IMR-90 (cell line): ENCODE measurements around the gene MOB1B. TPM values are rescaled to one million over a fixed set of nuclear protein-coding genes. Genes with fewer than 3 reads are reported as not detected.

Experiments
- ATAC-seq: fragments of 200-7000 bp; cut with Tn5 transposase; 2 replicates; pipeline ENCODE4 v1.9.1; 2020; ENCODE audit warnings: low read depth, mild to moderate bottlenecking, moderate library complexity
- BruUV-seq: library from RNA; stranded (reverse); fragments of 400-500 nt; replicated peaks from 2 replicates; lab custom pipeline; 2021; lab: Mats Ljungman, UMichigan
- CTCF ChIA-PET: fragments of 300-600 bp; formaldehyde crosslinking; extraction: SDS; loops from one replicate; lab custom pipeline; 2021; ENCODE audit warnings: antibody characterized with exemption; lab: Yijun Ruan, JAX
- POLR2A ChIA-PET: fragments of 300-600 bp; sonication (Branson Sonifier 250); formaldehyde crosslinking; loops from one replicate; lab custom pipeline; 2022; ENCODE audit warnings: antibody characterized with exemption; ENCODE audit not compliant: unreplicated experiment; lab: Charles Lee
- DNase-seq: peaks from one replicate; pipeline ENCODE4 v3.0.0; 2013
- H2AFZ ChIP-seq: replicated peaks from 2 replicates; pipeline ENCODE3; 2013; ENCODE audit warnings: low read length, mild to moderate bottlenecking; ENCODE audit not compliant: poor library complexity
- H2AK5ac ChIP-seq: 2 replicates; pipeline ENCODE4 v1.6.1; 2013; ENCODE audit warnings: low read depth, low read length, inconsistent platforms
- H2AK9ac ChIP-seq: replicated peaks from 2 replicates; pipeline ENCODE3; 2013; ENCODE audit warnings: mild to moderate bottlenecking, low read depth, low read length, moderate library complexity; ENCODE audit not compliant: poor library complexity
- H2BK120ac ChIP-seq: 2 replicates; pipeline ENCODE4 v1.6.1; 2013; ENCODE audit warnings: low read depth, low read length, inconsistent platforms
- H2BK15ac ChIP-seq: 3 replicates; pipeline ENCODE4 v1.6.1; 2013; ENCODE audit warnings: low read depth, low read length, inconsistent platforms
- H2BK20ac ChIP-seq: 2 replicates; pipeline ENCODE4 v1.6.1; 2013; ENCODE audit warnings: low read depth, mild to moderate bottlenecking, inconsistent platforms, low read length, moderate library complexity
- H2BK5ac ChIP-seq: 2 replicates; pipeline ENCODE4 v1.6.1; 2013; ENCODE audit warnings: mild to moderate bottlenecking, low read depth, low read length, inconsistent platforms; ENCODE audit not compliant: poor library complexity, severe bottlenecking
- H3K14ac ChIP-seq: replicated peaks from 2 replicates; pipeline ENCODE4 v1.6.1; 2013; ENCODE audit warnings: low read depth, low read length, inconsistent platforms
- H3K18ac ChIP-seq: 2 replicates; pipeline ENCODE4 v1.6.1; 2013; ENCODE audit warnings: low read depth, low read length, control low read depth
- H3K23ac ChIP-seq: 2 replicates; pipeline ENCODE4 v1.6.1; 2013; ENCODE audit warnings: low read depth, low read length, inconsistent platforms
- H3K27ac ChIP-seq: 2 replicates; pipeline ENCODE4 v1.5.1; 2013; ENCODE audit warnings: mild to moderate bottlenecking, control low read depth, low read length; ENCODE audit not compliant: insufficient read depth
- H3K27me3 ChIP-seq: 2 replicates; pipeline ENCODE4 v1.6.1; 2013; ENCODE audit warnings: low read length; ENCODE audit not compliant: control insufficient read depth, insufficient read depth
- H3K36me3 ChIP-seq: 2 replicates; pipeline ENCODE4 v1.6.1; 2013; ENCODE audit warnings: low read length, mixed read lengths; ENCODE audit not compliant: control insufficient read depth, insufficient read depth
- H3K4ac ChIP-seq: 2 replicates; pipeline ENCODE4 v1.6.1; 2013; ENCODE audit warnings: low read depth, low read length, inconsistent platforms
- H3K4me1 ChIP-seq: 2 replicates; pipeline ENCODE4 v1.6.1; 2013; ENCODE audit warnings: low read length, mixed read lengths; ENCODE audit not compliant: control insufficient read depth, insufficient read depth
- H3K4me2 ChIP-seq: 2 replicates; pipeline ENCODE4 v1.6.1; 2013; ENCODE audit warnings: low read depth, mild to moderate bottlenecking, control low read depth, low read length, moderate library complexity
- H3K4me3 ChIP-seq: 2 replicates; pipeline ENCODE4 v1.5.1; 2013; ENCODE audit warnings: low read depth, mild to moderate bottlenecking, control low read depth, low read length, moderate library complexity; ENCODE audit not compliant: insufficient read depth
- H3K56ac ChIP-seq: 2 replicates; pipeline ENCODE4 v1.6.1; 2013; ENCODE audit warnings: low read length, inconsistent platforms; ENCODE audit not compliant: insufficient read depth; ENCODE audit errors: extremely low read depth
- H3K79me1 ChIP-seq, 2 experiments: 2 replicates each; pipeline ENCODE4 v1.6.1; 2013; ENCODE audit warnings: low read length in 2 of 2, inconsistent platforms in 1 of 2, low read depth in 1 of 2
- H3K9ac ChIP-seq: 2 replicates; pipeline ENCODE4 v1.6.1; 2013; ENCODE audit warnings: low read depth, low read length, control low read depth
- H3K9me1 ChIP-seq: 2 replicates; pipeline ENCODE4 v1.6.1; 2013; ENCODE audit warnings: low read length, inconsistent platforms; ENCODE audit not compliant: insufficient read depth
- H3K9me3 ChIP-seq: 2 replicates; pipeline ENCODE4 v1.6.1; 2013; ENCODE audit warnings: low read length; ENCODE audit not compliant: control insufficient read depth, insufficient read depth
- H4K20me1 ChIP-seq: 2 replicates; pipeline ENCODE4 v1.6.1; 2013; ENCODE audit warnings: low read length, inconsistent platforms; ENCODE audit not compliant: insufficient read depth
- H4K5ac ChIP-seq: 2 replicates; pipeline ENCODE4 v1.6.1; 2013; ENCODE audit warnings: mild to moderate bottlenecking, low read depth, low read length, control low read depth
- H4K8ac ChIP-seq, 2 experiments: 2 replicates each; pipeline ENCODE4 v1.6.1; 2013; ENCODE audit warnings: low read depth in 2 of 2, low read length in 2 of 2, control low read depth in 1 of 2, inconsistent platforms in 1 of 2
- H4K91ac ChIP-seq: 2 replicates; pipeline ENCODE4 v1.6.1; 2013; ENCODE audit warnings: low read depth, low read length, inconsistent platforms; ENCODE audit not compliant: insufficient read depth
- BHLHE40 ChIP-seq: fragments of 150-350 bp; IDR thresholded peaks from 2 replicates; pipeline ENCODE4 v1.6.1; 2016; ENCODE audit warnings: mild to moderate bottlenecking, low read depth, low read length
- CEBPB ChIP-seq: IDR thresholded peaks from 2 replicates; pipeline ENCODE4 v1.6.1; 2012; ENCODE audit warnings: low read depth, low read length, improper control_type of control experiment
- CHD1 ChIP-seq: IDR thresholded peaks from 2 replicates; pipeline ENCODE4 v1.6.1; 2012; ENCODE audit warnings: low read depth, low read length, improper control_type of control experiment
- CTCF ChIP-seq: conservative IDR thresholded peaks from 2 replicates; pipeline ENCODE4 v1.5.1; 2012; ENCODE audit warnings: mild to moderate bottlenecking, low read depth, low read length, improper control_type of control experiment
- ELK1 ChIP-seq: fragments of 150-350 bp; IDR thresholded peaks from 2 replicates; pipeline ENCODE4 v1.6.1; 2016; ENCODE audit warnings: low read depth, mild to moderate bottlenecking, low read length, moderate library complexity, borderline replicate concordance
- FOS ChIP-seq: fragments of 150-350 bp; IDR thresholded peaks from 2 replicates; pipeline ENCODE4 v1.6.1; 2016; ENCODE audit warnings: low read depth, low read length
- MAFK ChIP-seq: IDR thresholded peaks from 2 replicates; pipeline ENCODE4 v1.6.1; 2012; ENCODE audit warnings: low read depth, low read length, improper control_type of control experiment
- MAZ ChIP-seq: IDR thresholded peaks from 2 replicates; pipeline ENCODE4 v1.6.1; 2012; ENCODE audit warnings: low read depth, mild to moderate bottlenecking, low read length, improper control_type of control experiment, moderate library complexity, borderline replicate concordance
- NFE2L2 ChIP-seq: fragments of 150-350 bp; IDR thresholded peaks from 2 replicates; pipeline ENCODE4 v1.6.1; 2016; ENCODE audit warnings: low read depth, mild to moderate bottlenecking, low read length
- POLR2A ChIP-seq: IDR thresholded peaks from 2 replicates; pipeline ENCODE4 v1.6.1; 2012; ENCODE audit warnings: mild to moderate bottlenecking, low read depth, low read length
- RAD21 ChIP-seq: IDR thresholded peaks from 2 replicates; pipeline ENCODE4 v1.6.1; 2012; ENCODE audit warnings: low read length, improper control_type of control experiment
- RCOR1 ChIP-seq: IDR thresholded peaks from 2 replicates; pipeline ENCODE4 v1.6.1; 2012; ENCODE audit warnings: mild to moderate bottlenecking, low read length, improper control_type of control experiment; ENCODE audit not compliant: insufficient replicate concordance
- RFX5 ChIP-seq: IDR thresholded peaks from 2 replicates; pipeline ENCODE4 v1.8.0; 2012; ENCODE audit warnings: low read depth, mild to moderate bottlenecking, low read length, moderate library complexity
- SMC3 ChIP-seq: fragments of 150-350 bp; IDR thresholded peaks from 2 replicates; pipeline ENCODE4 v1.6.1; 2016; ENCODE audit warnings: low read depth, mild to moderate bottlenecking, antibody characterized with exemption, low read length, moderate library complexity
- WGBS, 2 experiments: methylation state at CpG; one replicate each; pipeline versions ENCODE4 v1.1.5 to v1.1.7; 2013; ENCODE audit warnings: missing lambda C conversion rate in 2 of 2; ENCODE audit not compliant: insufficient read length in 1 of 2; ENCODE audit errors: extremely low coverage in 2 of 2; 5-methylcytosine and 5-hydroxymethylcytosine counted together
- dilution Hi-C: fragments of 300-500 bp; cut with HindIII; formaldehyde crosslinking; loops from one replicate; pipeline ENCODE4 v1.14.3; 2018; ENCODE audit warnings: low sequenced_read_pairs; ENCODE audit not compliant: unreplicated experiment
- in situ Hi-C: fragments of 300-500 bp; cut with MboI; formaldehyde crosslinking; loops from 3 replicates; pipeline ENCODE4 v1.14.3; 2019; ENCODE audit warnings: low sequenced_read_pairs, inconsistent platforms, mixed read lengths
- intact Hi-C: fragments of 100-400 bp; cut with micrococcal nuclease; formaldehyde crosslinking; loops from 2 replicates; pipeline ENCODE4 v1.10.0; 2022
- polyA plus RNA-seq, 3 experiments: library from polyadenylated mRNA; depleted of rRNA; stranded (reverse); fragments of >200 nt; gene quantifications; 2 replicates each; pipeline ENCODE4 v1.2.3, GENCODE V29; 2012; ENCODE audit warnings: low replicate concordance in 1 of 3
- total RNA-seq: library from RNA; depleted of rRNA; stranded (reverse); fragments of >200 nt; gene quantifications from 2 replicates; pipeline ENCODE4 v1.2.3, GENCODE V29; 2012
- TF ChIP-seq, protein P1 (sequence below): fragments of 150-350 bp; IDR thresholded peaks from 2 replicates; pipeline ENCODE4 v1.6.1; 2017; ENCODE audit warnings: mild to moderate bottlenecking, antibody characterized with exemption, low read length, low read depth

The MOB1B gene
- total and polyA plus RNA-seq, 2 of the 4 experiments (the other 2 are of a cell fraction) = 5.7 to 6.8 TPM

GRCh38 chr4:70932984-70933383 is 30.8 kb downstream of the MOB1B start:
- dilution Hi-C loops = no loop called here

More at GRCh38 chr4:70932984-70933383, 30.8 kb downstream of the MOB1B start:
- H2BK15ac ChIP-seq = no peak overlapping the region; the same call in 2 of the 3 replicates
- DNase-seq = no peak
- in situ Hi-C loops (no loop called here), intact Hi-C loops (no loop called here)
- H4K8ac ChIP-seq = no peak overlapping the region
- no peak overlapping the region for H2AK5ac ChIP-seq
- WGBS, 2 experiments = no CpG with 5 or more reads among the region's 2 CpGs
- H3K27ac ChIP-seq = no peak overlapping the region
- no peaks in the 10 kb centered on the region for H3K9me3 ChIP-seq
- H3K18ac ChIP-seq = no peak overlapping the region
- POLR2A ChIA-PET = no interaction called here
- no peak overlapping the region for H2AK9ac ChIP-seq
- no peak for ATAC-seq
- no peak overlapping the region for H2BK120ac ChIP-seq
- TF ChIP-seq RFX5 (no peak), CTCF (no peak), BHLHE40 (no peak), FOS (no peak), CHD1 (no peak), ELK1 (no peak), MAZ (no peak), RCOR1 (no peak), NFE2L2 (no peak), POLR2A (no peak), SMC3 (no peak), CEBPB (no peak), MAFK (no peak), RAD21 (no peak)
- TF ChIP-seq, protein P1, sequence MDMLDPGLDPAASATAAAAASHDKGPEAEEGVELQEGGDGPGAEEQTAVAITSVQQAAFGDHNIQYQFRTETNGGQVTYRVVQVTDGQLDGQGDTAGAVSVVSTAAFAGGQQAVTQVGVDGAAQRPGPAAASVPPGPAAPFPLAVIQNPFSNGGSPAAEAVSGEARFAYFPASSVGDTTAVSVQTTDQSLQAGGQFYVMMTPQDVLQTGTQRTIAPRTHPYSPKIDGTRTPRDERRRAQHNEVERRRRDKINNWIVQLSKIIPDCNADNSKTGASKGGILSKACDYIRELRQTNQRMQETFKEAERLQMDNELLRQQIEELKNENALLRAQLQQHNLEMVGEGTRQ = no peak
- no peak overlapping the region for H3K56ac ChIP-seq
- no peak overlapping the region for H2AFZ ChIP-seq
- H4K91ac ChIP-seq = no peak overlapping the region
- H3K9me1 ChIP-seq = peaks cover 6% of the 10 kb centered on the region
- CTCF ChIA-PET = no interaction called here
- no peak overlapping the region for H3K23ac ChIP-seq
- no peak overlapping the region for H2BK5ac ChIP-seq
- H3K79me1 ChIP-seq = peaks cover 15 to 62% of the 10 kb centered on the region in 2 experiments
- H3K4me3 ChIP-seq = no peak overlapping the region
- peaks cover 3% of the 10 kb centered on the region; the same call in 1 of the 2 replicates for H3K4me1 ChIP-seq
- no peak overlapping the region for H2BK20ac ChIP-seq
- no peak overlapping the region for H3K14ac ChIP-seq
- H3K9ac ChIP-seq = no peak overlapping the region
- H3K4ac ChIP-seq = no peak overlapping the region
- peaks cover 16% of the 10 kb centered on the region for H4K20me1 ChIP-seq
- H3K36me3 ChIP-seq = no peaks in the 10 kb centered on the region
- no peaks in the 10 kb centered on the region for H3K27me3 ChIP-seq
- no TSS peak for BruUV-seq
- no peak overlapping the region for H4K5ac ChIP-seq
- H3K4me2 ChIP-seq = no peak overlapping the region
